NCI-H69 (cell line): ENCODE measurements around the gene NDRG2.
"Not testable (repeated sequence)": the region's sequence is repeated elsewhere in the genome, so short reads cannot be mapped to it uniquely, and the experiment has no call there.

Experiments
- DNase-seq: peaks from one replicate; lab custom pipeline; 2025; lab: John Stamatoyannopoulos, UW

The NDRG2 gene

DNA sequence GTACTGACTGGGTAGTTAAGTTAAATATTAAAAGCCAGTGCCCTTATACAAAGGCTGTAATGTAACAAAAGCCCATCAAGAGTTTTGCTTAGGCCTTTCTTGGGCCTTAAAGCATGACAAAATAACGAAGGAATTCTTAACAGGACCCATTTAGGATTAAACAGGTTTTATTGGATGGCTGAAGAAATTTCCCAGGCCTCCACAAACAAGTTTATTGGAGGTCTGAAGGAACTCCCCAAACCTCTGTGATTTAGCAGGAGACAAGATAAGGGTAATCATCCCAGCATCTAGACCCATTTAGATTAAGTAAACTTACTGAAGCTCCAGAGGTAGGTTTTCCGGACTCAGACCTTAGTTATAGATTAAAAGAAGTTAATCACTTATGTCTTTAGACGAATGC, 15.1 kb downstream of the NDRG2 start:
- DNase-seq: not testable (repeated sequence)

GRCh38 chr14:21003788-21004346, 21.0 kb downstream of the NDRG2 start:
- no peak for DNase-seq

GRCh38 chr14:21001218-21001617, 23.6 kb downstream of the NDRG2 start:
- no peak for DNase-seq

GRCh38 chr14:20999591-20999990, 25.3 kb downstream of the NDRG2 start:
- DNase-seq: no peak

GRCh38 chr14:20998674-20999366, 26.0 kb downstream of the NDRG2 start, which contains the start of gene SLC39A2:
Gene SLC39A2 (plus strand): TSS chr14:20999293. CDS start chr14:20999447, 154 bp downstream.
- peak; percentile 20 for DNase-seq

GRCh38 chr14:20998139-20998538, 26.7 kb downstream of the NDRG2 start:
- DNase-seq: no peak

DNA sequence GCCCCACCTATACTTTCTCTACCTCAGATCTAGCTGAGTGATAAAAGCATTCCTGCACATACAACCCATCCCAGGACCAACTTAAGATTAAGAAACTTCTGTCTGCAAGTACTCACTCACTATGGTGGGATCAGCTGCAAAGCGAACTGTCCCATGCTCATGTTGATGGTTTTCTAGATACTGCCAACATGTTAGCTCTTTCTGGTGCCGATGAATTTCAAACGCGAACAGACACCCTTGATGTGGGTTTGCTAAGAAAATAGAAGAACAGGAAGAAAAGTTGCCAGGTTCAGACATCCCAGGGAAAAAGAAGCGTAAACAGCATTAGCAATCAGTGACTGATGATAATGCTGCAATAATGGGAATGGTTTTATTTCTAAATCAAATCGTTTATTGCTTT, 27.3 kb downstream of the NDRG2 start:
- no peak for DNase-seq

DNA sequence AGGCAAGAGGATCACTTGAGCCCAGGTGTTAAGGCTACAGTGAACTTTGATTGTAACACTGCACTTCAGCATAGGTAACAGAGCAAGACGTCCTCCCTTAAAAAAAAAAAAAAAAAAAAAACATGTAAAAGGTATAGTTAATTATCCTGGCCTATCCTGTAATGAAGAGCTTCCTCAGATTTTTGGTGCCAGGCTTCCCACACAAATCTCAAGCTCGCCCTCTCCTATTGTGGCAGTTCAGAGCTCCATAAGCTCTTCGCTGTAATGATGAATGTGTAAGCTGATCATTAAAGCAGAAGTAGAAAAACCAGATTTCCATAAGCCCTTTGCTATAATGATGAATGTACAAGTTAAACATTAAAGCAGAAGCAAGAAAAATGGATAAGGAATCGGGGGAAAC, 27.7 kb downstream of the NDRG2 start:
- no peak for DNase-seq

DNA sequence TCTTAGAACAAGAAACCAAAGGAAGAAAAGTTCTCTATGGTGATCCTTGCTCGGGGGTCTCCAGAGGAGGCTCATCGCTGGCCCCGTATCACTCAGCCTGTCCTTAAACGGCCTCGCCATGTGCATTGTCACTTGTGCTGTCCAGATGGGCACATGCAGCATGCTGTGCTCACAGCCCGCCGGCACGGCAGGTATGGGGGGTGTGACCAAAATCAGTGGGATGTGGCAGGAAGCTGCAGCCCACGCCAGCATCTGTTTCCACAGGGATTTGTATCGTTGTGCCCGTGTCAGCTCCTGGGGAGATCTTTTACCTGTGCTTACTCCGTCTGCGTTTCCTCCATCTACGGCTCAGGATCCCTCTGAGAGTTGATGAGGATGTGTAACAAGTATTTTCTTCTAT, 28.3 kb downstream of the NDRG2 start:
- no peak for DNase-seq

DNA sequence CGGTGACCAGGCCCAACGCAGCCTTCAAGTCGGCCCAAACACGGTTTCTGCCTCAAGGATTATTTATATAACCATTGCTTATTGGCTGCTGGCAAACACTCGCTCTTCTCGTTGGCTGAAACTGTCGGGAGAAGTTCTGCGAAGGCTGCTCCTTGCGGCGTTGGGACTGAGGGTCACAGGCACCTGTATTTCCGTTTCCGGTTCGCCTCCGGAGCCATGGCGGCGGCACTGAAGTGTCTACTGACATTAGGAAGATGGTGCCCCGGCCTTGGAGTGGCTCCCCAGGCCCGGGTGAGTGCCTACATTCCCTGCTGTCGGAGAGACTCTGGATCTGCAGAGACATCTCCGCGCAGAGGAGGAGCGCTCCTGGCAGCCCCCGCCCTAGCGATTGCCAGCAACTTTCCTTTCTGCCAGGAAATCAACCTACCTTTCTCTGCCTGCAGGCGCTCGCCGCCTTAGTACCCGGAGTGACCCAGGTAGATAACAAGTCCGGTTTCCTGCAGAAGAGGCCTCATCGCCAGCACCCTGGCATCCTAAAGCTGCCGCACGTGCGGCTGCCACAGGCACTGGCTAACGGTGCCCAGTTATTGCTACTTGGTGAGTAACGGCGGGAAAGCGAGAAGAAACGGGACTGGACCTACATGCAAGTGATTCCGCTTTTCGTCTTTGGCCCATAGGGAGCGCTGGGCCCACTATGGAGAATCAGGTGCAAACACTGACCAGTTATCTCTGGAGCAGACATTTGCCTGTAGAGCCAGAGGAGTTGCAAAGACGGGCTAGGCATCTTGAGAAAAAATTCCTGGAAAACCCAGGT, 34.9 kb downstream of the NDRG2 start, which contains the start of gene METTL17:
TSS of gene METTL17 (plus strand) at position 194 of the 814 bp plus-strand sequence. CDS start at position 217, 23 bp downstream.
- peak; percentile 97 for DNase-seq

GRCh38 chr14:20989471-20989786, 35.4 kb downstream of the NDRG2 start:
- DNase-seq: no peak

- DNase-seq: no peak
These were observed 36.0 kb downstream of the NDRG2 start for GRCh38 chr14:20988717-20989470.

DNA sequence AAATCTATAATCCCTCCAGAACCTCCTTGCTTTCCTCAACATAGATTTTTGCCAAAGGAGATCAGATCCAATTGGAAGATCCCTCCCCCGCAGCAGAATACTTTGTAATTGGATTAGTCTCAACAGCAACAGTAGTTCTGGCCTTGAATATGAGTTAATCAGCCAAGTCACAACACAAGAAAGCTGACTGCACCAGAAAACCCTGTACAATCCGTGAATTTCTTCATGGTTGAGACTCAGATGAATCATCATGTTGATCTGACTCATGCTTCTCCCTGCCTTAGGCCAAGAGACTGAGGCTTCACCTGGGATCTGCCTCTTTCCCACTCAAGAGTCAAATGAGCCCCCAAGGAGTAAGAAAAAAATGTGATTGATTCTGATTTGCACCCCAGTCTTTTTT, 38.0 kb downstream of the NDRG2 start:
- DNase-seq: no peak

- DNase-seq: not testable (repeated sequence)
These were observed 39.2 kb downstream of the NDRG2 start for GRCh38 chr14:20985650-20986049.

DNA sequence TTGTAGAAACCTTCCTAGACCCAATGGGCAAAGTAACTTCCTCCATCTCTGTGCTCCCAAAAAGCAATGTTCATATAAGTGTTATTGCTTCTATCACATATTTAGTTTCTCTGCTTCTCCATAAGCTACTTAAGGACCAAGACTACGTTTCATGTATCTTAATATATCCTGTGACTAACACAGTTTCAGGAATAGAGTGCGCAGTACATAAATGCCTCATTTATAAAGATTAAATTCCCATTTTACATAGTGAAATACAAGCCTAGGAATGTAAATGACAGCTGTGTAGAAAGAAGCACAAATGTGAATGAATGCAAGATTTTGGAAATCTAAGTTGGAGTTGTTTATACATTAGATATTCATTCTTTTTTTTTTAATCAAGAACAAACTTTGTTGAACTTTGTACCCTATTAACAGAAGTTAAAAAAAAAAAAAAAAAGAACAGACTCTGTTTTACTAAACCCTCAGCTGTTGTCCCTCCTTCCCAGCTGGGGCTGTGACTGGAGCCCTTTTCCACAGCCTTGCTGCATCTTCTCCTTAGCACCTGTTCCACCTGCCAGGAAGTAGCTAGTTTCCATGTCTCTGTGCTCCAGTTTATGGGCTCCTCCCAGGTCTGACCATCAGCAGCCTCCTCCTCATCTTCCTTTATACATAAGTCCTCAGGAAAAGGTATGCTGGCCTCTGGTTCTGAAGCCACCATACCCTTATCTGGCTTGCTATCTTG, 42.1 kb downstream of the NDRG2 start:
- DNase-seq: no peak

- no peak for DNase-seq
These were observed 44.0 kb downstream of the NDRG2 start for GRCh38 chr14:20980906-20981305.

GRCh38 chr14:20978687-20979086, 46.2 kb downstream of the NDRG2 start:
- DNase-seq: no peak

DNA sequence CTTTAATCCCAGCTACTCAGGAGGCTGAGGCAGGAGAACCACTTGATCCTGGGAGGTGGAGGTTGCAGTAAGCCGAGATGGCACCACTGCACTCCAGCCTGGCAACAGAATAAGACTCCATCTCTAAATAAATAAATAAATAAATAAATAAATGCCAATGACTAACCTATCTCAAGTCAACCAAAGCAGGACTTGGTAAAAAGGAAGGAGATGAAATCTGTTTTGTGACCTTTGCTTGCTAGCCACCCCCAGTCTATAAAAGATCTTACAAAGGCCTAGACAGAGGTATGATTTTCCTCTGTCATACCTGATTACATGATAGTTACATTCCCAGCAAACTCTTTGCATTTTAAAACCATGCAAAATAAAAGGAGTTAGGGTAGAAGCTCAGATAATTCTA, 48.6 kb downstream of the NDRG2 start:
- no peak for DNase-seq

DNA sequence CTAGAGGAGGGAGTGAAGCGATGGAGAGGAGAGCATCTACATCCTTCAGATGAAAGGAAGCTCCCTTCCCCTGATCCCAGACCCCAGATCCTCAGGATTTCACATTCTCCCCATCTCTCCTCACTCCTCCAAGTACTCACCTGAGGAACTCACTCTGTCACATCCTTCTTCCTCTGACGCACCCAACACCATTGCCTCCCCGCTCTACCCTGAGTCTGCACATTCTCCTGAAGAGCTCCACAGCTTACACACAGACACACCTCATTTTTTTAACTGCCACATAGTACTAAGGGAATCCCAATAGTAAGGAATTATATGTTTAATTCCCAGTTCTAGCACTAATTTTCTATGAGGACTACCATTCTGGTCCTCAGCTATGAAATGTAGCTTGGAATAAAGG, 51.4 kb downstream of the NDRG2 start:
- no peak for DNase-seq

- DNase-seq: no peak
These were observed 53.2 kb downstream of the NDRG2 start for GRCh38 chr14:20971705-20972021.

DNA sequence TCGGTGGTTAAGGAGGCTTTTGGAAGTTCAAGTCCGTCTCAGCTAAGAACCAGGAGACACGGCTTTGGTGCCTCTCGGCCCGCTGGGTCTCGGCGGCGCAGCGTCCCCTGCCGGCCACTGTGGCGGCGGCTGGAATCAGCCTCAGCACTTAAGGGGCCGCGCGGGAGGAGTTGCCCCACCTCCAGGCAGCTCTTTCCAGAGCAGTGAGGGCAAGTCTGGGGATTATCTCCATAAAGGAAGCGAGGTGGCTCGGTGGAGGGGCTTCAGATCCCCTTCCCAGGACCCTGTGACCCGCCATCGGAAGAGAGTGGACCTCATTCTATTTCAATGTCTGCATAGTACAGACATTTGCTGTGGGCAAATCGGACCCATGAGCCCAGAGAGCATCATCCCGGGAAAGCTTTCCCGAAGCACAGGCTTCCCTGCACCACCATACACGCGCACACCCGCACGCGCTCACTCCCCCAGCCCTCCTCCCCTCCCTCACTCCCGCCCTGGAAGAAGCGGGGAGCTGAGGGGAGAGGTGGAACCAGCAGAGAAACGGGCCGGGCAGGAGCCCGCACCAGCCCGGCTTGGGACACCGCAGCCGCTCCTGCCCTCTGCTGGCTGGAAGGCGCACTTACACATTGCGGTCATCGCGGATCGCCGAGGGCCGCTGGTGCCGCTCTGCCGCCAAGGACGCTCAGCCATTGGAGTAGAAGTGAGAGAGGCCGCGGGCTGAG, 53.7 kb downstream of the NDRG2 start:
- DNase-seq: peak; percentile 84
